ENCODE results near the gene FAM162B. TPM values are rescaled to one million over a fixed set of nuclear protein-coding genes. Genes with fewer than 3 reads are reported as not detected.

Gene FAM162B
- total RNA-seq: not detected

DNA sequence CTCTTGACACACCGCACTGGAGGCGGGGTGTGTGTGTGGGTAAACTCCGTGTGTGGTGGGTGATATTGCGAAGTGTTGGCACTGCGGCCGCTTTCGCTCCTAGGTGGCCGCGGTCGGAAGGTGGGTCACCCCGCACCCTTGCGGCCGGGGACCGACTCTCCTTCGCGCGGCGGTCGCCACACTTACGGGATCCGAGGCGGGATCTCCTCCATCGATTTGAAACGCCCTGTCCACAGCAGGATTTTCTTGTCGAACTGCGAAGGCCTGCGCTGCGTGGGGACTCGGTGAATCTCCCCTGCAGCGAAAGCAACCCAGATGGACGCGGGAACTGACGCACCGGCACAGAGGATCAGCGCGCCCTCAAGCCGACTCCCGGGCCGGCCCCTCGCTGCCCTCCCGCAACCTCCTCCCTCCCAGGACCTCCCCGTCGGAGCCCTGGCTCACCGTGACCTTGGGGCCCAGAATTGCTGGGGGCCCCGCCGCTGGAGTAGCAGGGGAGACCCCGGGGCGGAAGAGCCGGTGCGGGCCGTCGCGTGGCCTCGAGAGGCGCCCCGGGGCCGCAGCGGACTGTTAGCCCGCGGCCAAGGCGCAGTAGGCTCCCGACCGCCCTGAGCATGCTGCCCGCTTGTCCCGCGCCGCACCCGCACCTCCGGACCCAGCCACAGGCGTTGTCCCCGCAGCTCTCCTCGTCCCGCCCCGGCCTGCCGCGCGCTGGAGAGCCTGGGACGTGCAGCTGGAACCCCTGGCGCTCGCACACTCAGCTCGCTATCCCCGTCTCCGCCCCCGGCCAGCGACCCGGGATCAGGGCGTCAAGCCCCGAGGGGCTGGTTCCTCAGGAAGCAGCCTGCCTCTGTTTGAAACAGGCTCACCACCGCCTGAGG, at the start of gene FAM162B:
Gene FAM162B (minus strand): TSS at position 759 of the 881 bp plus-strand sequence. CDS start 143 bp downstream, at position 616.

Other genes with a start within 250 kb of the FAM162B start
- not detected for gene TRAPPC3L, start 220.0 kb downstream of the FAM162B start, total RNA-seq
- not detected for gene CALHM4, start 212.0 kb downstream of the FAM162B start, total RNA-seq
- 10 to 100 TPM; 36.0 to 37.3 TPM for gene RWDD1, start 194.2 kb downstream of the FAM162B start, total RNA-seq
- gene RSPH4A, start 149.2 kb downstream of the FAM162B start, total RNA-seq: under 1 TPM; 0.23 to 0.24 TPM
- 10 to 100 TPM; 15.0 to 15.9 TPM for gene ZUP1, start 97.0 kb downstream of the FAM162B start, total RNA-seq
- 10 to 100 TPM; 13.6 to 14.0 TPM for gene KPNA5, start 84.5 kb downstream of the FAM162B start, total RNA-seq
- not detected for gene GPRC6A, start 63.4 kb upstream of the FAM162B start, total RNA-seq
- gene RFX6, start 111.5 kb upstream of the FAM162B start, total RNA-seq: not detected